ENCODE measurements around the gene DYNLT2B.
"Not testable (repeated sequence)": the region's sequence is repeated elsewhere in the genome, so short reads cannot be mapped to it uniquely, and the experiment has no call there.

Gene DYNLT2B

GRCh38 chr3:196314597-196314996 lies 3.4 kb downstream of the DYNLT2B start:
- Histone ChIP-seq H2AFZ (ENCODE audit: low read length) (no peak overlapping the region), H3F3A (ENCODE audit: insufficient read depth, low read length) (peaks cover 6% of the 10 kb centered on the region; the same call in 1 of the 2 replicates), H3K27me3 (ENCODE audit: insufficient read depth, low read length) (no peaks in the 10 kb centered on the region), H3K36me3 (ENCODE audit: insufficient read depth, low read length) (no peaks in the 10 kb centered on the region), H3K79me2 (ENCODE audit: insufficient read depth, low read length) (no peaks in the 10 kb centered on the region), H3K4me1 (ENCODE audit: insufficient read depth, low read length, severe bottlenecking) (no peaks in the 10 kb centered on the region), H3K9me3 (ENCODE audit: low read length) (no peaks in the 10 kb centered on the region), H3K9ac (ENCODE audit: low read length) (no peak overlapping the region), H3K4me3 (ENCODE audit: low read depth, low read length, poor library complexity, severe bottlenecking) (no peak overlapping the region), H4K20me1 (ENCODE audit: insufficient read depth, low read length) (no peaks in the 10 kb centered on the region), H3K27ac (ENCODE audit: low read depth, low read length, poor library complexity, severe bottlenecking) (no peak overlapping the region), H3K4me2 (ENCODE audit: low read length) (no peak overlapping the region), H3K9me2 (ENCODE audit: low read depth, low read length) (no peaks in the 10 kb centered on the region)
- TF ChIP-seq EZH2 (IDR thresholded peaks at IDR 0.05; ENCODE audit: borderline replicate concordance, low read length) (no peak), CTCF (IDR thresholded peaks at IDR 0.05; ENCODE audit: low read length) (no peak)

- H3F3A ChIP-seq (ENCODE audit: insufficient read depth, low read length); H3K4me1 ChIP-seq (ENCODE audit: insufficient read depth, low read length, severe bottlenecking): not testable (repeated sequence)
Observed at GRCh38 chr3:196314086-196314485, 4.0 kb downstream of the DYNLT2B start.

GRCh38 chr3:196302960-196303359 lies 15.1 kb downstream of the DYNLT2B start:
- H3K27ac ChIP-seq (ENCODE audit: low read depth, low read length, poor library complexity, severe bottlenecking); H3K27me3 ChIP-seq (ENCODE audit: insufficient read depth, low read length); H4K20me1 ChIP-seq (ENCODE audit: insufficient read depth, low read length); H3K4me3 ChIP-seq (ENCODE audit: low read depth, low read length, poor library complexity, severe bottlenecking); H3K9me2 ChIP-seq (ENCODE audit: low read depth, low read length); H3K9ac ChIP-seq (ENCODE audit: low read length); H3K4me2 ChIP-seq (ENCODE audit: low read length); H3K79me2 ChIP-seq (ENCODE audit: insufficient read depth, low read length); H3K36me3 ChIP-seq (ENCODE audit: insufficient read depth, low read length); H2AFZ ChIP-seq (ENCODE audit: low read length); H3K4me1 ChIP-seq (ENCODE audit: insufficient read depth, low read length, severe bottlenecking); H3F3A ChIP-seq (ENCODE audit: insufficient read depth, low read length); H3K9me3 ChIP-seq (ENCODE audit: low read length): not testable (repeated sequence)

More at GRCh38 chr3:196314086-196314485, 4.0 kb downstream of the DYNLT2B start:
- H3K9me2 ChIP-seq (ENCODE audit: low read depth, low read length); H3K9ac ChIP-seq (ENCODE audit: low read length); H3K9me3 ChIP-seq (ENCODE audit: low read length); H3K79me2 ChIP-seq (ENCODE audit: insufficient read depth, low read length); H3K27me3 ChIP-seq (ENCODE audit: insufficient read depth, low read length); H4K20me1 ChIP-seq (ENCODE audit: insufficient read depth, low read length); H2AFZ ChIP-seq (ENCODE audit: low read length); H3K4me3 ChIP-seq (ENCODE audit: low read depth, low read length, poor library complexity, severe bottlenecking); H3K4me2 ChIP-seq (ENCODE audit: low read length); H3K36me3 ChIP-seq (ENCODE audit: insufficient read depth, low read length); H3K27ac ChIP-seq (ENCODE audit: low read depth, low read length, poor library complexity, severe bottlenecking): not testable (repeated sequence)

- H3F3A ChIP-seq (ENCODE audit: insufficient read depth, low read length); H3K4me1 ChIP-seq (ENCODE audit: insufficient read depth, low read length, severe bottlenecking); H3K9me2 ChIP-seq (ENCODE audit: low read depth, low read length); H4K20me1 ChIP-seq (ENCODE audit: insufficient read depth, low read length); H3K9me3 ChIP-seq (ENCODE audit: low read length); H2AFZ ChIP-seq (ENCODE audit: low read length); H3K27me3 ChIP-seq (ENCODE audit: insufficient read depth, low read length); H3K27ac ChIP-seq (ENCODE audit: low read depth, low read length, poor library complexity, severe bottlenecking); H3K79me2 ChIP-seq (ENCODE audit: insufficient read depth, low read length); H3K4me3 ChIP-seq (ENCODE audit: low read depth, low read length, poor library complexity, severe bottlenecking); H3K36me3 ChIP-seq (ENCODE audit: insufficient read depth, low read length); H3K9ac ChIP-seq (ENCODE audit: low read length); H3K4me2 ChIP-seq (ENCODE audit: low read length): not testable (repeated sequence)
Observed at GRCh38 chr3:196302551-196302950, 15.5 kb downstream of the DYNLT2B start.

- no peaks in the 10 kb centered on the region for H3K9me3 ChIP-seq (ENCODE audit: low read length)
- H3F3A ChIP-seq (ENCODE audit: insufficient read depth, low read length): peaks cover 3% of the 10 kb centered on the region; the same call in 1 of the 2 replicates
- H3K4me2 ChIP-seq (ENCODE audit: low read length): no peak overlapping the region
Observed at GRCh38 chr3:196298521-196298920, 19.5 kb downstream of the DYNLT2B start.

More at GRCh38 chr3:196298521-196298920, 19.5 kb downstream of the DYNLT2B start:
- H3K27ac ChIP-seq (ENCODE audit: low read depth, low read length, poor library complexity, severe bottlenecking): no peak overlapping the region
- no peaks in the 10 kb centered on the region for H3K9me2 ChIP-seq (ENCODE audit: low read depth, low read length)
- no peak overlapping the region for H3K9ac ChIP-seq (ENCODE audit: low read length)
- H2AFZ ChIP-seq (ENCODE audit: low read length): no peak overlapping the region
- TF ChIP-seq CTCF (IDR thresholded peaks at IDR 0.05; ENCODE audit: low read length) (no peak), EZH2 (IDR thresholded peaks at IDR 0.05; ENCODE audit: borderline replicate concordance, low read length) (no peak)
- no peak overlapping the region for H3K4me3 ChIP-seq (ENCODE audit: low read depth, low read length, poor library complexity, severe bottlenecking)
- H4K20me1 ChIP-seq (ENCODE audit: insufficient read depth, low read length): no peaks in the 10 kb centered on the region
- peaks cover 4% of the 10 kb centered on the region for H3K4me1 ChIP-seq (ENCODE audit: insufficient read depth, low read length, severe bottlenecking)
- H3K36me3 ChIP-seq (ENCODE audit: insufficient read depth, low read length): no peaks in the 10 kb centered on the region; the same call in 1 of the 2 replicates
- no peaks in the 10 kb centered on the region for H3K79me2 ChIP-seq (ENCODE audit: insufficient read depth, low read length)
- H3K27me3 ChIP-seq (ENCODE audit: insufficient read depth, low read length): no peaks in the 10 kb centered on the region
